HCT116 (cell line): ENCODE measurements around the gene ERC1.

ENCODE experiments used
- CTCF ChIP-seq, 3 experiments: fragments of 200-600 bp in 1 of 3; sonication (generic) in 1 of 3; IDR thresholded peaks in 2 of 3; conservative IDR thresholded peaks in 1 of 3; 2 replicates each; pipeline ENCODE4 v1.5.1; 2012 to 2017; ENCODE audit warnings: low read depth in 2 of 3, low read length in 2 of 3, antibody characterized with exemption in 1 of 3, borderline replicate concordance in 1 of 3, control low read depth in 1 of 3, mild to moderate bottlenecking in 1 of 3, mixed read lengths in 1 of 3, mixed run types in 1 of 3, moderate library complexity in 1 of 3; ENCODE audit not compliant: insufficient read depth in 1 of 3
- POLR2AphosphoS5 ChIP-seq: IDR thresholded peaks from 2 replicates; pipeline ENCODE4 v1.6.1; 2011; ENCODE audit warnings: mild to moderate bottlenecking, low read depth, low read length, moderate library complexity
- RAD21 ChIP-seq: IDR thresholded peaks from 2 replicates; pipeline ENCODE4 v1.6.1; 2012; ENCODE audit warnings: low read depth, mild to moderate bottlenecking

- TF ChIP-seq CTCF (IDR thresholded peaks at IDR 0.05 in 2 of 3, conservative IDR thresholded peaks at IDR 0.05 in 1 of 3; ENCODE audit: borderline replicate concordance in 1 of 3, insufficient read depth in 1 of 3, low read depth in 2 of 3, low read length in 2 of 3) = no peak
- no peak for TF ChIP-seq RAD21
- TF ChIP-seq POLR2AphosphoS5 = no peak
These were observed 299.7 kb downstream of the ERC1 start for GRCh38 chr12:1290716-1291115.
